ENCODE data around the gene KIAA1328. TPM values are rescaled to one million over a fixed set of nuclear protein-coding genes. Genes with fewer than 3 reads are reported as not detected.

KIAA1328 gene
- polyA plus RNA-seq, 2 of the 4 experiments (the other 2 are of a cell fraction) = 1.7 to 3.9 TPM

DNA sequence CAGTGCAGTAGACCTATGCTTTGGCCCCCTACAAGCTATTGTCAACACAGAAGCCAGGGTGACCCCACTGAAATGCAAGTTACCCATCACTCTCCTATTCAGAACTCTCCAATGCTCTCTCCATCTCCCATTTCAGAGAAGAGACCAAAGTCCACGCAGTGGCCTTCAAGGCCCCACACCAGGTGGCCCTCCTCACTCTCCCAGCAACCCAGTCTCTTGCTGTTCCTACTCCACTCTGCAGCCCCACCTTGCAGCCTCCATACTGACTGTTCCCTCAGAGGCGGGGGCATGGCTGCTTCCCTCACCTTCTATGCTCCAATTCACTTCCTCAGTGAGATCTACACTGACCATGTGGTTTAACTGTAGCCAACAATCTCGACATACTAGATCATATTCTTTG is 423.4 kb downstream of the KIAA1328 start:
- Histone ChIP-seq H3K9me3 (no peaks in the 10 kb centered on the region), H3K4me2 (no peak overlapping the region), H3K4me3 (no peak overlapping the region), H3K4me1 (no peaks in the 10 kb centered on the region), H3K27ac (no peak overlapping the region)
- DNase-seq (ENCODE audit: low read depth in 1 of 2, low spot score in 1 of 2) = no peak
- FAIRE-seq = no peak
- no peak for TF ChIP-seq HOXB5 (CRISPR knock-in tag; IDR thresholded peaks at IDR 0.05)
- TF ChIP-seq, protein P1, sequence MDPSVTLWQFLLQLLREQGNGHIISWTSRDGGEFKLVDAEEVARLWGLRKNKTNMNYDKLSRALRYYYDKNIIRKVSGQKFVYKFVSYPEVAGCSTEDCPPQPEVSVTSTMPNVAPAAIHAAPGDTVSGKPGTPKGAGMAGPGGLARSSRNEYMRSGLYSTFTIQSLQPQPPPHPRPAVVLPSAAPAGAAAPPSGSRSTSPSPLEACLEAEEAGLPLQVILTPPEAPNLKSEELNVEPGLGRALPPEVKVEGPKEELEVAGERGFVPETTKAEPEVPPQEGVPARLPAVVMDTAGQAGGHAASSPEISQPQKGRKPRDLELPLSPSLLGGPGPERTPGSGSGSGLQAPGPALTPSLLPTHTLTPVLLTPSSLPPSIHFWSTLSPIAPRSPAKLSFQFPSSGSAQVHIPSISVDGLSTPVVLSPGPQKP (IDR thresholded peaks at IDR 0.05; ENCODE audit: low read depth, low read length) = no peak
- no peak for TF ChIP-seq MYC (IDR thresholded peaks at IDR 0.05; ENCODE audit: borderline replicate concordance, low read length)
- TF ChIP-seq POLR2AphosphoS2 (conservative IDR thresholded peaks at IDR 0.05; ENCODE audit: low read length) = no peak
- no peak for TF ChIP-seq SMC3 (IDR thresholded peaks at IDR 0.05)
- TF ChIP-seq FOXS1 (CRISPR knock-in tag; IDR thresholded peaks at IDR 0.05) = no peak
- TF ChIP-seq, protein P2, sequence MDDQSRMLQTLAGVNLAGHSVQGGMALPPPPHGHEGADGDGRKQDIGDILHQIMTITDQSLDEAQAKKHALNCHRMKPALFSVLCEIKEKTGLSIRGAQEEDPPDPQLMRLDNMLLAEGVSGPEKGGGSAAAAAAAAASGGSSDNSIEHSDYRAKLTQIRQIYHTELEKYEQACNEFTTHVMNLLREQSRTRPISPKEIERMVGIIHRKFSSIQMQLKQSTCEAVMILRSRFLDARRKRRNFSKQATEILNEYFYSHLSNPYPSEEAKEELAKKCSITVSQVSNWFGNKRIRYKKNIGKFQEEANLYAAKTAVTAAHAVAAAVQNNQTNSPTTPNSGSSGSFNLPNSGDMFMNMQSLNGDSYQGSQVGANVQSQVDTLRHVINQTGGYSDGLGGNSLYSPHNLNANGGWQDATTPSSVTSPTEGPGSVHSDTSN (IDR thresholded peaks at IDR 0.05) = no peak
- no peak for TF ChIP-seq EHMT2 (IDR thresholded peaks at IDR 0.05; ENCODE audit: low read depth)
- TF ChIP-seq MAZ (IDR thresholded peaks at IDR 0.05; ENCODE audit: borderline replicate concordance, low read depth, low read length) = no peak
- TF ChIP-seq, protein P3, sequence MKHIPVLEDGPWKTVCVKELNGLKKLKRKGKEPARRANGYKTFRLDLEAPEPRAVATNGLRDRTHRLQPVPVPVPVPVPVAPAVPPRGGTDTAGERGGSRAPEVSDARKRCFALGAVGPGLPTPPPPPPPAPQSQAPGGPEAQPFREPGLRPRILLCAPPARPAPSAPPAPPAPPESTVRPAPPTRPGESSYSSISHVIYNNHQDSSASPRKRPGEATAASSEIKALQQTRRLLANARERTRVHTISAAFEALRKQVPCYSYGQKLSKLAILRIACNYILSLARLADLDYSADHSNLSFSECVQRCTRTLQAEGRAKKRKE (CRISPR knock-in tag; IDR thresholded peaks at IDR 0.05; ENCODE audit: low read depth) = no peak
- TF ChIP-seq, protein P4, sequence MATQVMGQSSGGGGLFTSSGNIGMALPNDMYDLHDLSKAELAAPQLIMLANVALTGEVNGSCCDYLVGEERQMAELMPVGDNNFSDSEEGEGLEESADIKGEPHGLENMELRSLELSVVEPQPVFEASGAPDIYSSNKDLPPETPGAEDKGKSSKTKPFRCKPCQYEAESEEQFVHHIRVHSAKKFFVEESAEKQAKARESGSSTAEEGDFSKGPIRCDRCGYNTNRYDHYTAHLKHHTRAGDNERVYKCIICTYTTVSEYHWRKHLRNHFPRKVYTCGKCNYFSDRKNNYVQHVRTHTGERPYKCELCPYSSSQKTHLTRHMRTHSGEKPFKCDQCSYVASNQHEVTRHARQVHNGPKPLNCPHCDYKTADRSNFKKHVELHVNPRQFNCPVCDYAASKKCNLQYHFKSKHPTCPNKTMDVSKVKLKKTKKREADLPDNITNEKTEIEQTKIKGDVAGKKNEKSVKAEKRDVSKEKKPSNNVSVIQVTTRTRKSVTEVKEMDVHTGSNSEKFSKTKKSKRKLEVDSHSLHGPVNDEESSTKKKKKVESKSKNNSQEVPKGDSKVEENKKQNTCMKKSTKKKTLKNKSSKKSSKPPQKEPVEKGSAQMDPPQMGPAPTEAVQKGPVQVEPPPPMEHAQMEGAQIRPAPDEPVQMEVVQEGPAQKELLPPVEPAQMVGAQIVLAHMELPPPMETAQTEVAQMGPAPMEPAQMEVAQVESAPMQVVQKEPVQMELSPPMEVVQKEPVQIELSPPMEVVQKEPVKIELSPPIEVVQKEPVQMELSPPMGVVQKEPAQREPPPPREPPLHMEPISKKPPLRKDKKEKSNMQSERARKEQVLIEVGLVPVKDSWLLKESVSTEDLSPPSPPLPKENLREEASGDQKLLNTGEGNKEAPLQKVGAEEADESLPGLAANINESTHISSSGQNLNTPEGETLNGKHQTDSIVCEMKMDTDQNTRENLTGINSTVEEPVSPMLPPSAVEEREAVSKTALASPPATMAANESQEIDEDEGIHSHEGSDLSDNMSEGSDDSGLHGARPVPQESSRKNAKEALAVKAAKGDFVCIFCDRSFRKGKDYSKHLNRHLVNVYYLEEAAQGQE (IDR thresholded peaks at IDR 0.05) = no peak
- TF ChIP-seq RAD21 (conservative IDR thresholded peaks at IDR 0.05 in 1 of 2, IDR thresholded peaks at IDR 0.05 in 1 of 2) = no peak
- no peak for TF ChIP-seq CHD4 (IDR thresholded peaks at IDR 0.05; ENCODE audit: borderline replicate concordance)
- ChIA-PET POLR2A (no interaction called here), CTCF (no interaction called here)
- ATAC-seq = no peak
- WGBS (ENCODE audit: missing lambda C conversion rate) = 79% methylated on average over 3 of the region's 3 CpGs

DNA sequence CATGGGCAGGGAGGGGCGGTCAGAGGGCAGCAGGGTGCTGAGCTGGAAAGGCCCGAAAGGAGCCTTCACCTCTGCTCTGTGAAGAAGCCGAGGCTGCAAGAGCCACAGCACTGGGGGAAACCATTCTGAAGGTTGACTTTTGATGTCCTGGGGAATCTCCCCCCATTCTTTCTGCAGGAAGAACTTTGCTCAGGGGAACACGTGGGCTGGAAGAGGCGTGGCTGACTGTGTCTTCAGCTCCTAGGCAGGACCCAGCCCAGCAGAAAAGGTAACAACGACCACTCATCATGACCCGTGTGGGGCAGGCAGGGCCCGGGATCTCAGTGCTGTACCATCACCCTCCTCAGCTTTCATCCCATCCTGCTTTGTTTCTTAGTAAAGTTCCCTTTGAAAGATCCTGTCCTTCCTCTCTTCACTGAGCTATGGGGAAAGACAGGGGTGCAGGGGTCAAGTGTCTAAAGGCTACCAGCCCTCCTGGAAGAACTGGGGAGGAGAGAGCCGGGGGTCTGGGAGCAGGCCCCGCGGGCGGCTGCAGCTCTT is 424.0 kb downstream of the KIAA1328 start:
- ATAC-seq = no peak
- no peak for FAIRE-seq
- TF ChIP-seq, protein P4 (IDR thresholded peaks at IDR 0.05) = no peak
- TF ChIP-seq HOXB13 (CRISPR knock-in tag; IDR thresholded peaks at IDR 0.05; ENCODE audit: low read depth) (no peak), RNF2 (IDR thresholded peaks at IDR 0.05; ENCODE audit: borderline replicate concordance, low read depth) (no peak), JUN (IDR thresholded peaks at IDR 0.05) (no peak), GATA3 (IDR thresholded peaks at IDR 0.05; ENCODE audit: borderline replicate concordance) (no peak), CHD4 (IDR thresholded peaks at IDR 0.05; ENCODE audit: borderline replicate concordance) (no peak), MAFK (IDR thresholded peaks at IDR 0.05; ENCODE audit: partially characterized antibody) (no peak), CBX2 (IDR thresholded peaks at IDR 0.05; ENCODE audit: borderline replicate concordance, low read depth) (no peak), FOSL2 (IDR thresholded peaks at IDR 0.05) (no peak), FOSL2 (CRISPR knock-in tag; IDR thresholded peaks at IDR 0.05) (no peak)
- TF ChIP-seq, protein P5, sequence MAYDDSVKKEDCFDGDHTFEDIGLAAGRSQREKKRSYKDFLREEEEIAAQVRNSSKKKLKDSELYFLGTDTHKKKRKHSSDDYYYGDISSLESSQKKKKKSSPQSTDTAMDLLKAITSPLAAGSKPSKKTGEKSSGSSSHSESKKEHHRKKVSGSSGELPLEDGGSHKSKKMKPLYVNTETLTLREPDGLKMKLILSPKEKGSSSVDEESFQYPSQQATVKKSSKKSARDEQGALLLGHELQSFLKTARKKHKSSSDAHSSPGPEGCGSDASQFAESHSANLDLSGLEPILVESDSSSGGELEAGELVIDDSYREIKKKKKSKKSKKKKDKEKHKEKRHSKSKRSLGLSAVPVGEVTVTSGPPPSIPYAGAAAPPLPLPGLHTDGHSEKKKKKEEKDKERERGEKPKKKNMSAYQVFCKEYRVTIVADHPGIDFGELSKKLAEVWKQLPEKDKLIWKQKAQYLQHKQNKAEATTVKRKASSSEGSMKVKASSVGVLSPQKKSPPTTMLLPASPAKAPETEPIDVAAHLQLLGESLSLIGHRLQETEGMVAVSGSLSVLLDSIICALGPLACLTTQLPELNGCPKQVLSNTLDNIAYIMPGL (CRISPR knock-in tag; IDR thresholded peaks at IDR 0.05; ENCODE audit: borderline replicate concordance) = no peak
- TF ChIP-seq, protein P6, sequence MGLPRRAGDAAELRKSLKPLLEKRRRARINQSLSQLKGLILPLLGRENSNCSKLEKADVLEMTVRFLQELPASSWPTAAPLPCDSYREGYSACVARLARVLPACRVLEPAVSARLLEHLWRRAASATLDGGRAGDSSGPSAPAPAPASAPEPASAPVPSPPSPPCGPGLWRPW (IDR thresholded peaks at IDR 0.05) = no peak

More for the DNA sequence above, 424.0 kb downstream of the KIAA1328 start:
- Histone ChIP-seq H3K4me1 (no peaks in the 10 kb centered on the region), H3K27ac (no peak overlapping the region), H3K4me3 (no peak overlapping the region), H3K4me2 (no peak overlapping the region), H3K9me3 (no peaks in the 10 kb centered on the region)
- DNase-seq (ENCODE audit: low read depth in 1 of 2, low spot score in 1 of 2) = no peak
- WGBS (ENCODE audit: missing lambda C conversion rate) = 81% methylated on average over 11 of the region's 12 CpGs
- CTCF ChIA-PET = interaction anchor here (1.2 kb wide), 1 partner anchor 9 kb away, joined by 4 read pairs; no protein-coding TSS in a partner anchor
- POLR2A ChIA-PET = no interaction called here
